HG03045 (cell line): Measurements from ENCODE around the gene SHC4.

Experiments
- ATAC-seq: cut with Tn5 transposase; IDR thresholded peaks from one replicate; pipeline ENCODE4 v1.9.1; 2021; ENCODE audit warnings: mild to moderate bottlenecking, moderate library complexity; ENCODE audit not compliant: unreplicated experiment

SHC4 gene

GRCh38 chr15:48968066-48968465 is 4.3 kb upstream of the SHC4 start:
- ATAC-seq: no peak

DNA sequence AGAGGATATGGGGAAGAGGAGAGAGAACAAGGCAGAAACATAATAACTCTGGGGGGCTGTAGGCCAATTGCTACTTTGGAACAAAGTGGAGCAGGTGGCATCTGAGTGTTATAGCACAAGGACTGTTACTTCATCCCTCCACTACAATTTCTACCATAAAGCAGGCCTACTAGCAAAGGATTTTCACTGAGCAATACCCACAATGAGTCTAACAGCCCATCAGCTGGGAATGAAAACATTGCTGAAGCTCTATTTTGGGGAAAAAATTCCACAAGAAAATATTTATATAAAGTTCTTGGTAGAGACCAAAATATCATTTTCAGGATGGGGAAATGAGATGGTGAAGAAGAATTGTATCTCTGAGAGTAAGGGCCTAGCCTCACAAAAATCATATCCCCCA is 3.6 kb upstream of the SHC4 start:
- ATAC-seq: no peak

- ATAC-seq: peak; percentile 58
Measured at GRCh38 chr15:48966595-48967301, 3.0 kb upstream of the SHC4 start.

DNA sequence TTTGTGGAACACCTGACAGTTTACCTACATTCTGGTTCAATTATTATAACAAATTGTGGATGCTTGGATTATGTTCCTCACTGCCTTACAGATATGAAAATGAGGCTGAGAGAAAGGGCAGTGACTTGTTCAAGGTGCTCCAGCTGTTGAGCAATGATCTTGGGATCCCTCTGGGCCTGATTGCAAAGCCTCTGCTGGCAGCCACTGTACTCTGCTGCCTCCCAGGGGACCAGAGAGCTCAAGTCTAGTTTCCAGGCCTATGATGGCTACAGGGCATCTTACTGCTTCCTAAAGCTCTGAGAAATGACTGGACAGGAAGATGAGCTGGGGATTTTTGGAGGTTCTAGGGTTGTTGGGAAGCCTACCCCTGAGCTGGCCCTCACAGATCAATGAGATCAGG is 2.3 kb upstream of the SHC4 start:
- ATAC-seq: peak; percentile 49

DNA sequence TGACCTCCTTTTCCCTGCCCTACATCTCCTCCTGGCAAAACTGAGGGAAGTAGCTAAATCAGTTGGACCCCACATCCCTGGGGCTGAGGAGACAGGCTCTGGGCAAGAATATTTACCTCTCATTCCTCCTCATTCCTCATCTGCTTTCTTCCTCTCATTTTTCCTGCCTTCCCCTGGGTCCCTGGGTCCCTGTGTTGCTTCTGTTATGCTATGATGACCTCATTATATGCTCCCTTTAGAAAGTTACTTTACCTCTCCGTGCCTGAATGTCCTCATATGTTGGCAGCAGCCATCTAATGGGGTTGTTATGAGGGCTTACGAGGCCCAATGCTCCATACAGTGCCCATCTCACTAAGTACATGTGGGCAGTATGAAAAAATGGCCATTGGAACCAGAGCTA is 1.2 kb upstream of the SHC4 start:
- no peak for ATAC-seq

- ATAC-seq: no peak
Measured at GRCh38 chr15:48962662-48963523, 826 bp downstream of the SHC4 start.

DNA sequence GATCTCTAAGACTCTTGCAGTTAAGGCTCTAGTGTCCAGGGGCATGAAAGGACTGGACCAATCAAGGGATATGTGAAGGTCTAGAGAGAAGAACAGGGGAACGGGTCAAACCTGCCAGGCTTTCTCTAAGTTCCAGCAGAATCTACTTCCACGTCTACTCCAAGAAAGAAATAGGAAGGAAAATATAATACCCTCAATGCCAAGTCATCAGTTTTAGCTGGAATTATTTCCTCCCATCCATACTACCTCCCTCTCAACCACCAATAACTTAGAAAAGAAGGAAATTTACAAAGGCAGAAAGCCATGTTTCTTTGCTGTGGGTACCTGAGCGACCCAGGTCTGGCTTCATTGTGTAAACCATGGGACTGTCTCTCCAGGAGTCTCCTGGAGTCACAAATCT is 7.8 kb downstream of the SHC4 start:
- no peak for ATAC-seq

DNA sequence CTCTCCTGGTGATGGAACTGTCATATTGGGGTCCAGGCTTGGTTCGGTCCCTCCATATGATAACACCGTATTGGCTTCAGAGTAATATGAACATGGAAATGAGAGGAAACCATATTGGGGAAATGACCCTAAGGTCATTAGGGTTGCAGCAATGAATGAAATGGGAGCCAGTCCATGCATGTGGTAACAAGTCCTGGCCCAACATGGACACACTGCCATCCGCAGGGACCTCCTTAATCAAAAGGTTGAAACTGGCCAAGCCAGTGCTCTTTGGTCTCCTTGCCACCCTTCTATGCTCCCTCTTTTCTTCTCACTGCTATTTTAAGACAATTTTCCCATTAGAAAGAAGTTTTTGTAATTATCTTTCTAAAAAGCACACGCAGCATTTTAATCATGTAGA is 8.3 kb downstream of the SHC4 start:
- no peak for ATAC-seq

- ATAC-seq: no peak
Measured at GRCh38 chr15:48954538-48954937, 9.2 kb downstream of the SHC4 start.

GRCh38 chr15:48946840-48947187 is 16.9 kb downstream of the SHC4 start:
- ATAC-seq: no peak

- ATAC-seq: no peak
Measured at GRCh38 chr15:48946074-48946839, 17.5 kb downstream of the SHC4 start.

DNA sequence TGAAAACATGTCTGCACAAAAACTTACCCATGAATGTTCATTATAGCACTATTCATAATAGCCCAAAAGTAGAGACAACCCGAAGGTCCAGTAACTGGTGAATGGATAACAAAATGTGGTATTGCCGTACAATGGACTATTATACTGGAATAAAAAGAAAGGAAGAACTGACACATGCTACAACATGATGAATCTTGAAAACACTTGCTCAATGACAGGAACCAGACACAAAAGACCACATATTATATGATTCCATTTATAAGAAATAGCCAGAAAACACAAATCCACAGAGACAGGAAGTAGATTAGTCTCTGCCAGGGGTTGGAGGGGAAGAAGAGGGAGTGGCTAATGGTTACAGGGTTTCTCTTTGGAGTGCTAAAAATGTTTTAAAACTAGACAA is 18.3 kb downstream of the SHC4 start:
- ATAC-seq: no peak

- no peak for ATAC-seq
Measured at GRCh38 chr15:48941904-48942303, 21.8 kb downstream of the SHC4 start.

- peak; percentile 92 for ATAC-seq
Measured at GRCh38 chr15:48940508-48940907, 23.2 kb downstream of the SHC4 start.

GRCh38 chr15:48939648-48940047 is 24.1 kb downstream of the SHC4 start:
- ATAC-seq: no peak

DNA sequence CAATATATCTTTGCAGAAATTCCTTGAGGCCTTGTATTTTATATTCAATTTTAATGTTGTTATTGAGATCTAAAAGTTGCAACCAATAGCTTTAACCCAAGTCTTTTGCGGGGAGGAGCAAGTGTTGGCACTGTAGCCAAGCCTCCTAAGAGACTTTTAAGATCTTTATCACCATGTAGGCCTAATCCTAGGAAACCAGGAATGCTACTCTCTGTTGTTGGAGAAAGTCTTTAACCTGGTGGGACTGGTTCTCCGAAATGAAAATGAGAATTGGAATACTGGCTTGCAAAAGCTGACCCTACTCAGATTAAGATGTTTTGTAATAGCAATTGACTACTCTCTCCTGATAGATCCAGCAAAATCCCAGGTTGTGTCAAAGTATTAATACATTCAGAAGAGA is 25.8 kb downstream of the SHC4 start:
- no peak for ATAC-seq

GRCh38 chr15:48936666-48937065 is 27.1 kb downstream of the SHC4 start:
- no peak for ATAC-seq

- no peak for ATAC-seq
Measured at GRCh38 chr15:48935236-48935635, 28.5 kb downstream of the SHC4 start.

DNA sequence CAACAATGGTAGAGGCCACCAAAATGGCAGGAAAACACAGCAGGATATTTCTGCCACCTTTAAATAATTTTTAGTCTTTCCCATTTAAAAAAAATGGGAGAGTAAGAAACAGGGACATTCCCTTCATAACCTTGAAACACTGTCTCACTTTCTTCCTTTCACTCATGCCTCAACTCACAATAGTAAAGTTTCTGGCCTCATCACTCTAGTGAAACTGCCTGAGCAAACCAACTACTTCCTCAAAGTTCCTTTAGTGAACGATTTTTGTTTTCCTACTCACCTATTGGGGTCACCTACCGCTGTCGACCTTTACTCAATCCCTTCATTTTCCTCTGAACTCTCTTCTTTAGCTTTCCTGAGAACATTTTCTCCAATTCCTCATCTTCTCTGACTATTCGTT is 33.0 kb downstream of the SHC4 start:
- ATAC-seq: no peak

DNA sequence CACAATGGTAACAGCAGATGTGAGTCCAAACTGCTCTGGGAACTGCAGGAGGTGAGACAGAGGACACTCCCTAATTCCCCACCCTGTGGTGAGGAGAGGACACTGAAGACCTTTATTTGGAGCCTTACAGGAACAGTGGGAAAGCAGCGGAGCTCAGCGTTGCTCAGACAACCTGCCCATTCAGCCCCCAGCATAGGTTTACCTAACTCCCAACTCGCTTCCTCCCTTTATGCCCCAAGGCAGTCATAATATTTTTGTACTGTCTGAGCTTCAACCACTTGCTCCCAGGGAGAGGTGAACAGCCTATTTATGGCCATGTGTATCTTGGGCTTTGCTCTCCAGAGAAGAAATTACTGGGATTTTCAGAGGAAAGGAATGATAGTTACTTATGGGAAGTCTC is 34.1 kb downstream of the SHC4 start:
- ATAC-seq: no peak

- no peak for ATAC-seq
Measured at GRCh38 chr15:48928877-48929538, 34.7 kb downstream of the SHC4 start.
